Erythroblast (primary cell): ENCODE results near the gene COL19A1.

Source experiments
- GATA1 ChIP-seq: IDR thresholded peaks from 2 replicates; pipeline ENCODE4 v1.6.1; 2011; ENCODE audit warnings: low read depth, mild to moderate bottlenecking, control low read depth, low read length, moderate library complexity
- POLR2A ChIP-seq: IDR thresholded peaks from 2 replicates; pipeline ENCODE4 v1.6.1; 2011; ENCODE audit warnings: mild to moderate bottlenecking, low read length

- no peak for TF ChIP-seq POLR2A
- no peak for TF ChIP-seq GATA1
Measured at GRCh38 chr6:69841862-69842261, 24.5 kb upstream of the COL19A1 start.
